ENCODE measurements around the gene NGRN. TPM values are rescaled to one million over a fixed set of nuclear protein-coding genes. Genes with fewer than 3 reads are reported as not detected.

Gene NGRN
- total and polyA plus RNA-seq, 2 donors (not counting 1 experiment from before 2014, with no cell fraction given) = 23.1 to 45.5 TPM

- WGBS (ENCODE audit: insufficient coverage) = 5% methylated on average over 12 of the region's 17 CpGs
- H3K4me3 ChIP-seq (ENCODE audit: control extremely low read depth in 1 of 5, extremely low read depth in 1 of 5, insufficient read depth in 1 of 5, low read depth in 2 of 5, low read length in 4 of 5) = peak overlapping the region in 1 of 5 experiments; percentile 9
- H3K27me3 ChIP-seq (replicated peaks in 1 of 4; ENCODE audit: control extremely low read depth in 1 of 4, control insufficient read depth in 3 of 4, insufficient read depth in 4 of 4, low read length in 3 of 4) = no peaks in the 10 kb centered on the region
- Mint-ChIP-seq H3K9me3 (ENCODE audit: insufficient read depth) (no peaks in the 10 kb centered on the region), H3K27me3 (no peaks in the 10 kb centered on the region), H3K4me1 (peaks cover 5% of the 10 kb centered on the region), H3K27ac (no peak overlapping the region), H3K4me3 (peak overlapping the region; percentile 2)
- no peaks in the 10 kb centered on the region for H3K9me3 ChIP-seq (ENCODE audit: control extremely low read depth in 1 of 3, control insufficient read depth in 2 of 3, insufficient read depth in 1 of 3, low read length in 2 of 3)
- H3K4me1 ChIP-seq (ENCODE audit: control insufficient read depth in 2 of 2, insufficient read depth in 2 of 2, low read length in 2 of 2) = peaks cover 3 to 7% of the 10 kb centered on the region in 2 donors
- no peak overlapping the region for H3K27ac ChIP-seq (ENCODE audit: low read length in 2 of 2)
- DNase-seq (peak; percentile 84), ATAC-seq (ENCODE audit: low read depth) (peak; percentile 98)
- H3K36me3 ChIP-seq (replicated peaks in 1 of 2; ENCODE audit: control extremely low read depth in 1 of 2, control insufficient read depth in 1 of 2, extremely low read depth in 1 of 2, insufficient read depth in 2 of 2, low read length in 1 of 2) = no peaks in the 10 kb centered on the region
- POLR2A ChIA-PET = no interaction called here
- no peaks in the 10 kb centered on the region for H4K20me1 ChIP-seq (ENCODE audit: control insufficient read depth, insufficient read depth, low read length, poor library complexity, severe bottlenecking)
- no peak overlapping the region for H3K9ac ChIP-seq (ENCODE audit: low read length)
- peak overlapping the region; percentile 54 for H3K4me2 ChIP-seq (replicated peaks; ENCODE audit: low read depth, low read length, poor library complexity, severe bottlenecking)
- H3K79me2 ChIP-seq (ENCODE audit: control insufficient read depth, insufficient read depth, low read length) = no peaks in the 10 kb centered on the region
- TF ChIP-seq CTCF (IDR thresholded peaks at IDR 0.05) = peak; percentile 95
- no peak for TF ChIP-seq EZH2 (IDR thresholded peaks at IDR 0.05; ENCODE audit: borderline replicate concordance, insufficient read depth, low read depth, low read length, poor library complexity, severe bottlenecking)
- intact Hi-C loops (cut with micrococcal nuclease) = loop anchor here (1.0 kb wide), 3 partner anchors 162 to 565 kb away; no protein-coding TSS in a partner anchor
- CTCF ChIA-PET = interaction anchor here (0.7 to 4.7 kb wide), 61 partner anchors 10 to 953 kb away, joined by 3 to 89 read pairs (median 4); partner anchors contain the start of genes HDDC3, IQGAP1, MAN2A2 and SEMA4B
- H2AFZ ChIP-seq (ENCODE audit: insufficient read depth, low read depth, low read length, poor library complexity, severe bottlenecking) = peak overlapping the region; percentile 72
Observed at GRCh38 chr15:90320062-90320884, 54.8 kb downstream of the NGRN start.

GRCh38 chr15:90320885-90321278 is 55.4 kb downstream of the NGRN start:
- peaks cover 3% of the 10 kb centered on the region for H3K27me3 Mint-ChIP-seq
- H3K9ac ChIP-seq (ENCODE audit: low read length) = no peak overlapping the region
- H3K4me1 Mint-ChIP-seq = peaks cover 5% of the 10 kb centered on the region
- no CpG with 5 or more reads among the region's 1 CpG for WGBS (ENCODE audit: insufficient coverage)
- H3K4me2 ChIP-seq (replicated peaks; ENCODE audit: low read depth, low read length, poor library complexity, severe bottlenecking) = no peak overlapping the region
- no peaks in the 10 kb centered on the region for H3K36me3 ChIP-seq (replicated peaks in 1 of 2; ENCODE audit: control extremely low read depth in 1 of 2, control insufficient read depth in 1 of 2, extremely low read depth in 1 of 2, insufficient read depth in 2 of 2, low read length in 1 of 2)
- H3K4me1 ChIP-seq (ENCODE audit: control insufficient read depth in 2 of 2, insufficient read depth in 2 of 2, low read length in 2 of 2) = peaks cover 3 to 7% of the 10 kb centered on the region in 2 donors
- ChIA-PET CTCF (interaction anchor here (0.7 to 4.7 kb wide), 33 partner anchors 10 to 951 kb away, joined by 3 to 89 read pairs (median 6); partner anchors contain the start of genes HDDC3, SEMA4B, TTLL13 and UNC45A), POLR2A (no interaction called here)
- H3K9me3 Mint-ChIP-seq (ENCODE audit: insufficient read depth) = no peaks in the 10 kb centered on the region
- TF ChIP-seq CTCF (IDR thresholded peaks at IDR 0.05) (no peak), EZH2 (IDR thresholded peaks at IDR 0.05; ENCODE audit: borderline replicate concordance, insufficient read depth, low read depth, low read length, poor library complexity, severe bottlenecking) (no peak)
- DNase-seq (no peak), ATAC-seq (ENCODE audit: low read depth) (no peak)
- H3K27me3 ChIP-seq (replicated peaks in 1 of 4; ENCODE audit: control extremely low read depth in 1 of 4, control insufficient read depth in 3 of 4, insufficient read depth in 4 of 4, low read length in 3 of 4) = no peaks in the 10 kb centered on the region
- H4K20me1 ChIP-seq (ENCODE audit: control insufficient read depth, insufficient read depth, low read length, poor library complexity, severe bottlenecking) = no peaks in the 10 kb centered on the region
- H3K27ac Mint-ChIP-seq = no peak overlapping the region
- intact Hi-C loops (cut with micrococcal nuclease) = loop anchor here (1.0 kb wide), 3 partner anchors 161 to 564 kb away; no protein-coding TSS in a partner anchor
- no peak overlapping the region for H3K4me3 ChIP-seq (ENCODE audit: control extremely low read depth in 1 of 5, extremely low read depth in 1 of 5, insufficient read depth in 1 of 5, low read depth in 2 of 5, low read length in 4 of 5)
- no peaks in the 10 kb centered on the region for H3K79me2 ChIP-seq (ENCODE audit: control insufficient read depth, insufficient read depth, low read length)
- no peak overlapping the region for H2AFZ ChIP-seq (ENCODE audit: insufficient read depth, low read depth, low read length, poor library complexity, severe bottlenecking)
- no peak overlapping the region for H3K27ac ChIP-seq (ENCODE audit: low read length in 2 of 2)
- no peaks in the 10 kb centered on the region for H3K9me3 ChIP-seq (ENCODE audit: control extremely low read depth in 1 of 3, control insufficient read depth in 2 of 3, insufficient read depth in 1 of 3, low read length in 2 of 3)
- no peak overlapping the region for H3K4me3 Mint-ChIP-seq
